T-helper 1 cell treated with Interleukin-12 subunit alpha and Interleukin-12 subunit beta and Interleukin-4 antibody, amounts not matched to agents 30 μg/mL and 1 μg/mL, for 36 hours (primary cell): ENCODE data around the gene RPS18.

Experiments used
- H3K27ac Mint-ChIP-seq: one replicate; pipeline ENCODE4 v1.8.0; 2021; ENCODE audit warnings: mild to moderate bottlenecking, mixed read lengths
- H3K27me3 Mint-ChIP-seq: one replicate; pipeline ENCODE4 v1.8.0; 2021; ENCODE audit warnings: low read depth, mixed read lengths
- H3K36me3 Mint-ChIP-seq: one replicate; pipeline ENCODE4 v1.8.0; 2021; ENCODE audit warnings: low read depth, mixed read lengths
- H3K4me1 Mint-ChIP-seq: one replicate; pipeline ENCODE4 v1.8.0; 2021; ENCODE audit warnings: low read depth, mixed read lengths
- H3K4me3 Mint-ChIP-seq: one replicate; pipeline ENCODE4 v1.8.0; 2021; ENCODE audit warnings: mild to moderate bottlenecking, moderate library complexity, mixed read lengths
- H3K9me3 Mint-ChIP-seq: one replicate; pipeline ENCODE4 v1.8.0; 2021; ENCODE audit warnings: mixed read lengths

Gene RPS18

GRCh38 chr6:33313105-33313708, 41.3 kb downstream of the RPS18 start:
- H3K9me3 Mint-ChIP-seq, result no peaks in the 10 kb centered on the region
- H3K4me1 Mint-ChIP-seq, result peaks cover 44% of the 10 kb centered on the region
- peak overlapping the region; percentile 98 for H3K4me3 Mint-ChIP-seq
- H3K27me3 Mint-ChIP-seq, result no peaks in the 10 kb centered on the region
- peaks cover 47% of the 10 kb centered on the region for H3K36me3 Mint-ChIP-seq
- peak overlapping the region; percentile 98 for H3K27ac Mint-ChIP-seq

GRCh38 chr6:33313709-33314514, 42.0 kb downstream of the RPS18 start, which contains the start of gene TAPBP:
Gene TAPBP (minus strand): TSS chr6:33314078. CDS start chr6:33314041, 37 bp downstream.
- Mint-ChIP-seq H3K4me1 (peaks cover 44% of the 10 kb centered on the region), H3K27me3 (no peaks in the 10 kb centered on the region), H3K9me3 (no peaks in the 10 kb centered on the region), H3K27ac (peak within 1 kb of the TSS; percentile 98), H3K36me3 (peaks cover 47% of the 10 kb centered on the region), H3K4me3 (peak within 1 kb of the TSS; percentile 98)

GRCh38 chr6:33314515-33314942, 42.7 kb downstream of the RPS18 start:
- Mint-ChIP-seq H3K36me3 (peaks cover 52% of the 10 kb centered on the region), H3K27ac (peak overlapping the region; percentile 98), H3K4me3 (peak overlapping the region; percentile 98), H3K9me3 (no peaks in the 10 kb centered on the region), H3K27me3 (no peaks in the 10 kb centered on the region), H3K4me1 (peaks cover 49% of the 10 kb centered on the region)

GRCh38 chr6:33314943-33315792, 43.3 kb downstream of the RPS18 start:
- Mint-ChIP-seq H3K4me3 (peak overlapping the region; percentile 99), H3K9me3 (no peaks in the 10 kb centered on the region), H3K27ac (peak overlapping the region; percentile 98), H3K4me1 (peaks cover 55% of the 10 kb centered on the region), H3K27me3 (no peaks in the 10 kb centered on the region), H3K36me3 (peaks cover 59% of the 10 kb centered on the region)

- Mint-ChIP-seq H3K27me3 (no peaks in the 10 kb centered on the region), H3K4me1 (peaks cover 57% of the 10 kb centered on the region), H3K9me3 (no peaks in the 10 kb centered on the region), H3K27ac (peak overlapping the region; percentile 63), H3K36me3 (peaks cover 64% of the 10 kb centered on the region), H3K4me3 (peak overlapping the region; percentile 99)
Measured at GRCh38 chr6:33315793-33316602, 44.1 kb downstream of the RPS18 start.

- Mint-ChIP-seq H3K4me1 (peaks cover 57% of the 10 kb centered on the region), H3K9me3 (no peaks in the 10 kb centered on the region), H3K36me3 (peaks cover 65% of the 10 kb centered on the region)
Measured at GRCh38 chr6:33316603-33317418, 44.9 kb downstream of the RPS18 start.

GRCh38 chr6:33317419-33317668, 45.5 kb downstream of the RPS18 start:
- Mint-ChIP-seq H3K27me3 (no peaks in the 10 kb centered on the region), H3K36me3 (peaks cover 65% of the 10 kb centered on the region), H3K4me1 (peaks cover 56% of the 10 kb centered on the region), H3K4me3 (peak overlapping the region; percentile 99), H3K27ac (peak overlapping the region; percentile 45), H3K9me3 (no peaks in the 10 kb centered on the region)

More at GRCh38 chr6:33316603-33317418, 44.9 kb downstream of the RPS18 start:
- Mint-ChIP-seq H3K27me3 (no peaks in the 10 kb centered on the region), H3K27ac (peak overlapping the region; percentile 45), H3K4me3 (peak overlapping the region; percentile 99)

- peak within 1 kb of the TSS; percentile 95 for H3K27ac Mint-ChIP-seq
- no peaks in the 10 kb centered on the region for H3K9me3 Mint-ChIP-seq
- H3K4me1 Mint-ChIP-seq, result peaks cover 53% of the 10 kb centered on the region
- peak within 1 kb of the TSS; percentile 99 for H3K4me3 Mint-ChIP-seq
- H3K36me3 Mint-ChIP-seq, result peaks cover 62% of the 10 kb centered on the region
- no peaks in the 10 kb centered on the region for H3K27me3 Mint-ChIP-seq
Measured at GRCh38 chr6:33317669-33318425, 46.0 kb downstream of the RPS18 start, which contains the start of gene ZBTB22. Gene ZBTB22 (minus strand): TSS chr6:33317744. CDS start chr6:33316916, 828 bp downstream.

- peaks cover 56% of the 10 kb centered on the region for H3K4me1 Mint-ChIP-seq
- H3K9me3 Mint-ChIP-seq, result no peaks in the 10 kb centered on the region
- H3K36me3 Mint-ChIP-seq, result peaks cover 55% of the 10 kb centered on the region
- H3K4me3 Mint-ChIP-seq, result peak overlapping the region; percentile 99
- H3K27ac Mint-ChIP-seq, result peak overlapping the region; percentile 95
- no peaks in the 10 kb centered on the region for H3K27me3 Mint-ChIP-seq
Measured at GRCh38 chr6:33318426-33319073, 46.7 kb downstream of the RPS18 start.

- Mint-ChIP-seq H3K4me1 (peaks cover 57% of the 10 kb centered on the region), H3K27me3 (no peaks in the 10 kb centered on the region), H3K9me3 (no peaks in the 10 kb centered on the region), H3K4me3 (peak overlapping the region; percentile 99), H3K36me3 (peaks cover 48% of the 10 kb centered on the region), H3K27ac (peak overlapping the region; percentile 62)
Measured at GRCh38 chr6:33319939-33320314, 48.1 kb downstream of the RPS18 start.

- Mint-ChIP-seq H3K4me3 (peak overlapping the region; percentile 99), H3K36me3 (peaks cover 48% of the 10 kb centered on the region), H3K27ac (peak overlapping the region; percentile 22), H3K27me3 (no peaks in the 10 kb centered on the region), H3K9me3 (no peaks in the 10 kb centered on the region), H3K4me1 (peaks cover 55% of the 10 kb centered on the region)
Measured at GRCh38 chr6:33320315-33321181, 48.7 kb downstream of the RPS18 start.

- peak overlapping the region; percentile 66 for H3K27ac Mint-ChIP-seq
- peak overlapping the region; percentile 82 for H3K4me3 Mint-ChIP-seq
- H3K9me3 Mint-ChIP-seq, result no peaks in the 10 kb centered on the region
- peaks cover 51% of the 10 kb centered on the region for H3K4me1 Mint-ChIP-seq
- no peaks in the 10 kb centered on the region for H3K27me3 Mint-ChIP-seq
- H3K36me3 Mint-ChIP-seq, result peaks cover 44% of the 10 kb centered on the region
Measured at GRCh38 chr6:33321227-33321626, 49.4 kb downstream of the RPS18 start.
